Ishikawa (cell line): ENCODE results near the gene BICRA.

ENCODE experiments used
- CEBPB ChIP-seq: IDR thresholded peaks from 2 replicates; pipeline ENCODE4 v1.6.1; 2012
- CREB1 ChIP-seq: IDR thresholded peaks from 2 replicates; pipeline ENCODE4 v1.6.1; 2012; ENCODE audit warnings: low read depth
- EGR1 ChIP-seq: IDR thresholded peaks from 2 replicates; pipeline ENCODE4 v1.6.1; 2012
- EP300 ChIP-seq: IDR thresholded peaks from 2 replicates; pipeline ENCODE4 v1.6.1; 2012; ENCODE audit warnings: borderline replicate concordance
- FOXM1 ChIP-seq: IDR thresholded peaks from 2 replicates; pipeline ENCODE4 v1.6.1; 2012; ENCODE audit warnings: low read depth, borderline replicate concordance
- MAX ChIP-seq: IDR thresholded peaks from 2 replicates; pipeline ENCODE4 v1.6.1; 2012
- NFIC ChIP-seq: IDR thresholded peaks from 2 replicates; pipeline ENCODE4 v1.6.1; 2012
- RAD21 ChIP-seq: IDR thresholded peaks from 2 replicates; pipeline ENCODE4 v1.6.1; 2012; ENCODE audit warnings: low read depth
- TAF1 ChIP-seq: IDR thresholded peaks from 2 replicates; pipeline ENCODE4 v1.6.1; 2012; ENCODE audit warnings: low read depth, mild to moderate bottlenecking
- TCF12 ChIP-seq: IDR thresholded peaks from 2 replicates; pipeline ENCODE4 v1.6.1; 2012; ENCODE audit warnings: low read depth
- TEAD4 ChIP-seq: IDR thresholded peaks from 2 replicates; pipeline ENCODE4 v1.6.1; 2012
- USF1 ChIP-seq: IDR thresholded peaks from 2 replicates; pipeline ENCODE4 v1.6.1; 2012
- YY1 ChIP-seq: IDR thresholded peaks from 2 replicates; pipeline ENCODE4 v1.6.1; 2012; ENCODE audit warnings: low read depth
- ZBTB7A ChIP-seq: IDR thresholded peaks from 2 replicates; pipeline ENCODE4 v1.6.1; 2012; ENCODE audit warnings: low read depth
- TF ChIP-seq, protein P1 (sequence below): IDR thresholded peaks from 2 replicates; pipeline ENCODE4 v1.6.1; 2012; ENCODE audit warnings: low read depth, mild to moderate bottlenecking

Gene BICRA

DNA sequence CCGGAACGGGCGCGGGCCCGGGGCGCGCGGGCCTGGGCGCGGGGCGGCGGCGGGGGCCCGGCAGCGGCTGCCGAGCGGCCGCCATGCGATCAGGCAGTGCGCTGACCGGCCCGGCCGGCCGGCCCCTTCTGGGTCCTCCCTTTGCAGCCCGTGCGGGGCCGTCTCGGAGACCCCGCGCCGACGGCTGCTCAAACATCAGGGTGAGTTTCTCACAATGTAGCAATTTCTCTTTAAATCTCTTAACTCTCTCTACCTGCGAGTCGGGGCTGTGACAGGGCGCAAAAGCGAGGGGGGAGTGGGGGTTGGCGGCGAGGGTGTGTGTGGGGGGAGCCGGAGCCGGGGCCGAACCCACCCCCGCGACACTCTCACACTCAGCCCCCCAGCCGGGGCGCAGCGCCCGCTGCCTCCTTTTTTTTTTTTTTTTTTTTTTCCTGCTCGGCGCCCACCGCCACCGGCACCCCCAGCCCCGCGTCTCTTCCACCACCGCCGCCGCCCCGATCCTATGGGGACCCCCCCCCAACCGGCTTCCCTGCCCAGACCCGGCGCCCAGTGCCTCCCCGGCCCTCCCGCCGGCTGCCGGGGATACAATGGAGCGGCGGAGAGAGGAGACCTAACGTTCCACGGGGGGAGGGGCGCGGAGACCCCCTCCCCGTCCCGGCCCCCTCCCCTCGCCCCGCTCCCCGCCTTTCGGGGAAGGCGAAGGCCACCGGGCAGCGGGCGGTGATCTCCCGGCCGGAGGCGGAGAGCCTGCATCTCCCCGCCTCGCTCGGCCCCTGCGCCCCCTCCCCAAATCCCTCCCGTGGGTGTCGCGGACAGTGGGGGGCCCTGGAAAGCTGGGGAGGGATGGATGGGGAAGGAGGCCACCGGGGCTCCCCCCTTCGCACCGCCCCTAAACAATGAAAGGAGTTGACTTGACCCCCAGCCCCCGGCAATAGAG is at the start of gene BICRA:
BICRA (plus strand) TSS at position 166 of the 937 bp plus-strand sequence. CDS start 64,441 bp downstream, outside the sequence.
- no peak for TF ChIP-seq EGR1
- peak; percentile 67 for TF ChIP-seq TAF1
- TF ChIP-seq ZBTB7A, result peak; percentile 83
- peak; percentile 60 for TF ChIP-seq MAX

- TF ChIP-seq YY1 (no peak), TCF12 (no peak), EGR1 (no peak), TEAD4 (no peak), TAF1 (no peak), FOXM1 (no peak)
Measured at GRCh38 chr19:47560999-47561398, 47.9 kb upstream of the BICRA start.

DNA sequence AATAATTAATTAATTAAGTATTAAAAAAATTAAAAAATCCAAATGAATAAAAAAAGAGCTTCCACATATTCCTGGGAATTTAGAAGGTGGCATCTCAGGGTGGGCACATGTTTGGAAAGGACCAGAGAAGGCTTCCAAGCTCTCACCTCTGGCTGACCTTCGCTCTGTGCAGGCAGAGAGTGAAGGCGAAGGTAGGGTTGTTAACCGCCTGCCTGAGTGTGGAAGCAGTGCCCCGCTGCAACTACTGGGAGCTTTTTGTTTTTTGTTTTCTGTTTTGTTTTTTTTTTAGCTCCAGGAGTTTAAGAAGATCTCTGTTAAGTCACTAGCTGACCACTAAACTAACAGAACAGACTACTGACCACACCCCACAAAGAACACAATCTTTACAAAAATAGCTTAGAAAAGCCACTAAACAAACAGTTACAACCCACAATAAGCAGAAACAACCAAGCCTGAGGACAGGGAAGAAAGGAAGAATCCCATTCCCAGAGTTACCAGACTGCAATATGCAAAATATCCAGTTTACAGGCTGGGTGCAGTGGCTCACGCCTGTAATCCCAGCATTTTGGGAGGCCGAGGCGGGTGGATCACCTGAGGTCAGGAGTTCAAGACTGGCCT is 47.4 kb upstream of the BICRA start:
- TF ChIP-seq RAD21, result no peak
- TF ChIP-seq FOXM1, result no peak
- TF ChIP-seq, protein P1, sequence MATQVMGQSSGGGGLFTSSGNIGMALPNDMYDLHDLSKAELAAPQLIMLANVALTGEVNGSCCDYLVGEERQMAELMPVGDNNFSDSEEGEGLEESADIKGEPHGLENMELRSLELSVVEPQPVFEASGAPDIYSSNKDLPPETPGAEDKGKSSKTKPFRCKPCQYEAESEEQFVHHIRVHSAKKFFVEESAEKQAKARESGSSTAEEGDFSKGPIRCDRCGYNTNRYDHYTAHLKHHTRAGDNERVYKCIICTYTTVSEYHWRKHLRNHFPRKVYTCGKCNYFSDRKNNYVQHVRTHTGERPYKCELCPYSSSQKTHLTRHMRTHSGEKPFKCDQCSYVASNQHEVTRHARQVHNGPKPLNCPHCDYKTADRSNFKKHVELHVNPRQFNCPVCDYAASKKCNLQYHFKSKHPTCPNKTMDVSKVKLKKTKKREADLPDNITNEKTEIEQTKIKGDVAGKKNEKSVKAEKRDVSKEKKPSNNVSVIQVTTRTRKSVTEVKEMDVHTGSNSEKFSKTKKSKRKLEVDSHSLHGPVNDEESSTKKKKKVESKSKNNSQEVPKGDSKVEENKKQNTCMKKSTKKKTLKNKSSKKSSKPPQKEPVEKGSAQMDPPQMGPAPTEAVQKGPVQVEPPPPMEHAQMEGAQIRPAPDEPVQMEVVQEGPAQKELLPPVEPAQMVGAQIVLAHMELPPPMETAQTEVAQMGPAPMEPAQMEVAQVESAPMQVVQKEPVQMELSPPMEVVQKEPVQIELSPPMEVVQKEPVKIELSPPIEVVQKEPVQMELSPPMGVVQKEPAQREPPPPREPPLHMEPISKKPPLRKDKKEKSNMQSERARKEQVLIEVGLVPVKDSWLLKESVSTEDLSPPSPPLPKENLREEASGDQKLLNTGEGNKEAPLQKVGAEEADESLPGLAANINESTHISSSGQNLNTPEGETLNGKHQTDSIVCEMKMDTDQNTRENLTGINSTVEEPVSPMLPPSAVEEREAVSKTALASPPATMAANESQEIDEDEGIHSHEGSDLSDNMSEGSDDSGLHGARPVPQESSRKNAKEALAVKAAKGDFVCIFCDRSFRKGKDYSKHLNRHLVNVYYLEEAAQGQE, result no peak
- TF ChIP-seq TCF12, result no peak
- no peak for TF ChIP-seq TEAD4
- no peak for TF ChIP-seq YY1
- no peak for TF ChIP-seq CEBPB
- TF ChIP-seq USF1, result no peak
- TF ChIP-seq MAX, result no peak
- TF ChIP-seq CREB1, result no peak
- TF ChIP-seq EP300, result no peak
- no peak for TF ChIP-seq NFIC
- TF ChIP-seq ZBTB7A, result no peak

GRCh38 chr19:47564081-47564480 is 44.9 kb upstream of the BICRA start:
- TF ChIP-seq USF1 (no peak), MAX (no peak), FOXM1 (no peak), TAF1 (no peak), TEAD4 (no peak), EP300 (no peak), ZBTB7A (no peak), CEBPB (no peak), EGR1 (no peak), NFIC (no peak), TCF12 (no peak), CREB1 (no peak)
- TF ChIP-seq, protein P1, result no peak

GRCh38 chr19:47569331-47569730 is 39.6 kb upstream of the BICRA start:
- no peak for TF ChIP-seq CREB1

DNA sequence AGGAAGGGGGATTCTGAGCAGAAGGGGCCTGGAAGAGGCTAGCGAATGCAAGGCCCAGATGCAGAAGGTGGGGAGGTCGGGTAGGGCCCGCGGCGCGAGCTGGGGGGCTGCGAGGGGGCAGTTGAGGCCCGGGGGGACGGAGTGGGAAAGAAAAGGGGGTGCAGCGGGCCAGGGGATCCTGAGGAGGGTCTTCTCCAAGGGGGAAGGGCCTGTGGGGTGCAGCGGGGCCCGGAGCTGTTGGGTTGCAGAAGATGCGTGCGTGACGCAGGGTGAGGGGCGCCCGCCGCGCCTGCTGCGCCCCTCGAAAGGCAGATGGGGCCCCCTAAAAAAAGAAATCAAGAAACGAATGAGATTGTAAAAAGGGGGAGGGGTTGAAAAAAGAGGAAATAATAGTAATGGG is 36.3 kb upstream of the BICRA start:
- TF ChIP-seq USF1 (no peak), EP300 (no peak), NFIC (no peak), FOXM1 (no peak), TCF12 (no peak), ZBTB7A (no peak), EGR1 (no peak), YY1 (no peak)
- TF ChIP-seq, protein P1, result no peak
